ENCODE results near the gene VSIG4.

Gene VSIG4

GRCh38 chrX:66016905-66017658 is 22.8 kb downstream of the VSIG4 start:
- TF ChIP-seq CTCF (IDR thresholded peaks at IDR 0.05; ENCODE audit: low read depth, low read length, missing control alignments), result no peak
- in situ Hi-C loops (cut with HindIII; ENCODE audit: low sequenced_read_pairs), result no loop called here
- H3K4me3 ChIP-seq (ENCODE audit: low read depth, low read length), result no peak overlapping the region
- DNase-seq (ENCODE audit: low read depth), result no peak

GRCh38 chrX:66015900-66016689 is 23.8 kb downstream of the VSIG4 start:
- H3K4me3 ChIP-seq (ENCODE audit: low read depth, low read length), result no peak overlapping the region
- in situ Hi-C loops (cut with HindIII; ENCODE audit: low sequenced_read_pairs), result no loop called here
- no peak for DNase-seq (ENCODE audit: low read depth)
- no peak for TF ChIP-seq CTCF (IDR thresholded peaks at IDR 0.05; ENCODE audit: low read depth, low read length, missing control alignments)

DNA sequence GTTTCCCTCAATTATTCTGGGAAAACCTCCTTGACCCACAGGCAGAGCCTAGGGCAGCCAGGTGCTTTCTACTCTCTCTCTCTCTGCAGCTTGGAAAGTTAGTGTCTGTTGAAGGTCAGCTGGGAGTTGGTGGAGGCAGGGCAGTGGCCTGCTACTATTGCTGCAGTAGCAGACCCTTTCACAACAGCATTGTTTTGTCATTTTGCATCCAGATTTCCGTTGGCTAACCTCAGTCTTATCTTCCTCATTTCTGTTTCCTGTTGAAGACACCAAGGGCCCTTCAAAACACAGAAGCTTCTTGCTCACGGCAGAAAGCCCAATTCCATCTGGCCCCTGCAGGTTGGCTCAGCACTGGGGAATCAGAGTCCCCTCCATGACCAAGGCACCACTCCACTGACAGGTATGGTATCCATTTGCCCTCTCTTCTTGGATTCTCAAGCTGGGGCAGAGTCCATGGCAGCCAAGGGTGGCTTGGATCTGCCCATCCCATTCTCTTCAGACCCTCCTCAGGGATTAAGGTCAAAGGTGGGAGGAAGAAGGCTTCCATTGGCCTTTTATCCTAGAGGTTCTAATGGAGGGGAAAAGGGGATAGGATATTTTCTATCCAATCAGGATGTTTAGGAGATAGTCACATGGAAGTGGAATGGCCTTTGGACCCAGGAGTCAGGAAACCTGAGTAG is 24.6 kb downstream of the VSIG4 start:
- in situ Hi-C loops (cut with HindIII; ENCODE audit: low sequenced_read_pairs), result no loop called here
- no peak overlapping the region for H3K4me3 ChIP-seq (ENCODE audit: low read depth, low read length)
- TF ChIP-seq CTCF (IDR thresholded peaks at IDR 0.05; ENCODE audit: low read depth, low read length, missing control alignments), result no peak
- DNase-seq (ENCODE audit: low read depth), result no peak

GRCh38 chrX:66014556-66014955 is 25.3 kb downstream of the VSIG4 start:
- no peak for TF ChIP-seq CTCF (IDR thresholded peaks at IDR 0.05; ENCODE audit: low read depth, low read length, missing control alignments)
- in situ Hi-C loops (cut with HindIII; ENCODE audit: low sequenced_read_pairs), result no loop called here
- H3K4me3 ChIP-seq (ENCODE audit: low read depth, low read length), result no peak overlapping the region
- DNase-seq (ENCODE audit: low read depth), result no peak

- DNase-seq (ENCODE audit: low read depth), result no peak
- in situ Hi-C loops (cut with HindIII; ENCODE audit: low sequenced_read_pairs), result no loop called here
Measured at GRCh38 chrX:66014084-66014483, 25.8 kb downstream of the VSIG4 start.

More at GRCh38 chrX:66014084-66014483, 25.8 kb downstream of the VSIG4 start:
- H3K4me3 ChIP-seq (ENCODE audit: low read depth, low read length), result no peak overlapping the region
- no peak for TF ChIP-seq CTCF (IDR thresholded peaks at IDR 0.05; ENCODE audit: low read depth, low read length, missing control alignments)
